Activated CD8-positive, alpha-beta memory T cell treated with anti-CD3 and anti-CD28 coated beads for 48 hours (primary cell): Measurements from ENCODE around the gene PTPRD.

ENCODE experiments used
- DNase-seq, 3 experiments: peaks; one replicate each; pipeline ENCODE4 v3.0.0-alpha.2; 2020; ENCODE audit warnings: low read depth in 2 of 3, low spot score in 2 of 3

PTPRD gene

GRCh38 chr9:8845808-8846207 is 1767.0 kb downstream of the PTPRD start:
- DNase-seq, result no peak

- no peak for DNase-seq
Measured at GRCh38 chr9:8845376-8845775, 1767.4 kb downstream of the PTPRD start.

GRCh38 chr9:8844549-8844948 is 1768.3 kb downstream of the PTPRD start:
- no peak for DNase-seq

GRCh38 chr9:8842402-8843193 is 1770.2 kb downstream of the PTPRD start:
- DNase-seq, result no peak

GRCh38 chr9:8838136-8838535 is 1774.7 kb downstream of the PTPRD start:
- DNase-seq, result no peak

- DNase-seq, result no peak
Measured at GRCh38 chr9:8835291-8835690, 1777.5 kb downstream of the PTPRD start.

GRCh38 chr9:8832955-8833354 is 1779.8 kb downstream of the PTPRD start:
- no peak for DNase-seq

- no peak for DNase-seq
Measured at GRCh38 chr9:8832386-8832785, 1780.4 kb downstream of the PTPRD start.

- no peak for DNase-seq
Measured at GRCh38 chr9:8831568-8831967, 1781.2 kb downstream of the PTPRD start.

GRCh38 chr9:8826281-8826680 is 1786.5 kb downstream of the PTPRD start:
- DNase-seq, result no peak

GRCh38 chr9:8825585-8826147 is 1787.1 kb downstream of the PTPRD start:
- DNase-seq, result no peak

GRCh38 chr9:8823131-8823895 is 1789.5 kb downstream of the PTPRD start:
- no peak for DNase-seq

- DNase-seq, result no peak
Measured at GRCh38 chr9:8822667-8823025, 1790.2 kb downstream of the PTPRD start.

GRCh38 chr9:8821910-8822666 is 1790.7 kb downstream of the PTPRD start:
- DNase-seq, result no peak

- no peak for DNase-seq
Measured at GRCh38 chr9:8817335-8817734, 1795.5 kb downstream of the PTPRD start.

GRCh38 chr9:8816361-8816760 is 1796.4 kb downstream of the PTPRD start:
- DNase-seq, result no peak

GRCh38 chr9:8815931-8816330 is 1796.9 kb downstream of the PTPRD start:
- DNase-seq, result no peak

GRCh38 chr9:8815219-8815618 is 1797.6 kb downstream of the PTPRD start:
- DNase-seq, result no peak

- DNase-seq, result no peak
Measured at GRCh38 chr9:8812888-8813287, 1799.9 kb downstream of the PTPRD start.

- no peak for DNase-seq
Measured at GRCh38 chr9:8809741-8810140, 1803.1 kb downstream of the PTPRD start.

GRCh38 chr9:8806150-8806549 is 1806.7 kb downstream of the PTPRD start:
- DNase-seq, result no peak

GRCh38 chr9:8804613-8805012 is 1808.2 kb downstream of the PTPRD start:
- DNase-seq, result no peak
